Suppressor macrophage treated with lipopolysaccharide for 1 hour (primary cell): ENCODE data around the gene LSP1.
"Not testable (repeated sequence)": the region's sequence is repeated elsewhere in the genome, so short reads cannot be mapped to it uniquely, and the experiment has no call there.

Experiments
- DNase-seq, 3 donors: peaks; one replicate each; pipeline ENCODE4 v3.0.0-alpha.2; 2020 to 2022

The LSP1 gene, protein sequence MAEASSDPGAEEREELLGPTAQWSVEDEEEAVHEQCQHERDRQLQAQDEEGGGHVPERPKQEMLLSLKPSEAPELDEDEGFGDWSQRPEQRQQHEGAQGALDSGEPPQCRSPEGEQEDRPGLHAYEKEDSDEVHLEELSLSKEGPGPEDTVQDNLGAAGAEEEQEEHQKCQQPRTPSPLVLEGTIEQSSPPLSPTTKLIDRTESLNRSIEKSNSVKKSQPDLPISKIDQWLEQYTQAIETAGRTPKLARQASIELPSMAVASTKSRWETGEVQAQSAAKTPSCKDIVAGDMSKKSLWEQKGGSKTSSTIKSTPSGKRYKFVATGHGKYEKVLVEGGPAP

DNA sequence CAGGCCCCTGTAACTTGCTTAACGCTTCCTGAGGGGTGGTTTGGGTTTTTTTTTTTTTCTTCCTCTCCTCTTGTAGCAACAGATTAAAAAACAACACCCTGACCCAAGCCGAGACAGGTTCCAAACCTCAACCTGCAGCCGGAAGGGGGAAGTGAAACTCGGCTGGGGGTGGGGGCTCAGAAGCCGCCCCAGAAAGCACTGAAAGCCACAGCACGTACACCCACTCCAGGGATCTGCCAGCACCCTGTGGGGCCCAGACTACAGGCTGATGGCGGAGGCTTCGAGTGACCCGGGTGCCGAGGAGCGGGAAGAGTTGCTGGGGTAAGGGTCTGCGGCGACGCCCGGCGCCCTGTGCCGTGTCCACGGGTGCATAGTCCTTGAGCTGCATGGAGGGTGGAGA lies at the start of gene LSP1:
Gene LSP1 (plus strand): TSS at position 208 of the 400 bp plus-strand sequence. CDS start 61 bp downstream, at position 269.
- peak; percentile 63 to 81 (median 67) for DNase-seq

DNA sequence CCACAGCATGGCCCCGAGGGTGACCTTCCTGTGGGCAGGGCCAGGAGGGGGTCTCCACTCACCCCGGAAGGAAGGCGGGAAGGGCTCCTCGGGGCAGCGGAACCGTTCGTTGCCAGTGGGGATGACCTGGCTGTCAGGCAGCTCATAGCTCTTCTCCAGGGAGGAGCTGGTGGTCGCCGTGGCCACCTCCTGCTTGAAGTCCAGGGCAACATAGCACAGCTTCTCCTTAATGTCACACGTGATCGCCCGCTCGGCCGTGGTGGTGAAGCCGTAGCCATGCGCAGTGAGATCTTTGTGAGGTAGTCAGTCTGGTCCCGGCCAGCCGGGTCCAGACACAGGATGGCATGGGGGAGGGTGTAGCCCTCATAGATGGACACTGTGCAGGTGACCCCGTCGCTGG lies 49.6 kb upstream of the LSP1 start:
- no peak for DNase-seq

DNA sequence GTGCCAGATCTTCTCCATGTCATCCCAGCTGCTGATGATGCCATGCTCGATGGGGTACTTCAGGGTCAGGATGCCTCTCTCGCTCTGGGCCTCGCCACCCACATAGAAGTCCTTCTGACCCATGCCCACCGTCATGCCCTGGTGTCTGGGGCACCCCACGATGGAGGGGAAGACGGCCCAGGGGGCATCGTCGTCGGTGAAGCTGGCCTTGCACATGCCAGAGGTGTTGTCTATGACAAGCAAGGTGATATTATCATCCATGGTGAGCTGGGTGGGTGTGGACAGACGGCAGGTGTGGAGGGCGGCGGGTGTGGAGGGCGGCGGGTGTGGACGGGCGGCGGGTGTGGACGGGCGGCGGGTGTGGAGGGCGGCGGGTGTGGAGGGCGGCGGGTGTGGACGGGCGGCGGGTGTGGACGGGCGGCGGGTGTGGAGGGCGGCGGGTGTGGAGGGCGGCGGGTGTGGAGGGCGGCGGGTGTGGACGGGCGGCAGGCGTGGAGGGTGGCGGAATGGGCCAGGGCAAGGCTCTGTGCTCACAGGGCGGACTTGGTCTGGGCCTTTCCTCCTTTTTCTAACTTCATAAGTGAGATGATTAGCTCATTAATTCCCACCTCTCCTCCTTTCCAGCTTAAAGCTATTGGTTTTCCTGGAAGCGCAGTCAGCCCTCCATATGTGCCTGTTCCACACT lies 48.9 kb upstream of the LSP1 start:
- DNase-seq: not testable (repeated sequence)

DNA sequence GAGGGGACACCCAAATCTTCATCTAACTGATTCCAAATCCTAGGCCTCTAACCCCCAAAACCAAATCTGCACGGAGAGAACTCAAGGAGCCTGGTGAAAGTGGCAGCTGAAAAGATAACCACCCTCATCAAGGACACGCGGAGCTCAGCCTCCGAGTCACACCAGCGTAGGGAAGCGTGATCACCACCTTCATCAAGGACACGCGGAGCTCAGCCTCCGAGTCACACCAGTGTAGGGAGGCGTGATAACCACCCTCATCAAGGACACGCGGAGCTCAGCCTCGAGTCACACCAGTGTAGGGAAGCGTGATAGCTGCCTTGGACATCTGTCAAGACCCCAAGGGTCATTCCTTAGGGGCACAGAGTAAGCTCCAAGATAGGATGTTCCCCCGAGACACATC lies 47.4 kb upstream of the LSP1 start:
- DNase-seq: no peak

DNA sequence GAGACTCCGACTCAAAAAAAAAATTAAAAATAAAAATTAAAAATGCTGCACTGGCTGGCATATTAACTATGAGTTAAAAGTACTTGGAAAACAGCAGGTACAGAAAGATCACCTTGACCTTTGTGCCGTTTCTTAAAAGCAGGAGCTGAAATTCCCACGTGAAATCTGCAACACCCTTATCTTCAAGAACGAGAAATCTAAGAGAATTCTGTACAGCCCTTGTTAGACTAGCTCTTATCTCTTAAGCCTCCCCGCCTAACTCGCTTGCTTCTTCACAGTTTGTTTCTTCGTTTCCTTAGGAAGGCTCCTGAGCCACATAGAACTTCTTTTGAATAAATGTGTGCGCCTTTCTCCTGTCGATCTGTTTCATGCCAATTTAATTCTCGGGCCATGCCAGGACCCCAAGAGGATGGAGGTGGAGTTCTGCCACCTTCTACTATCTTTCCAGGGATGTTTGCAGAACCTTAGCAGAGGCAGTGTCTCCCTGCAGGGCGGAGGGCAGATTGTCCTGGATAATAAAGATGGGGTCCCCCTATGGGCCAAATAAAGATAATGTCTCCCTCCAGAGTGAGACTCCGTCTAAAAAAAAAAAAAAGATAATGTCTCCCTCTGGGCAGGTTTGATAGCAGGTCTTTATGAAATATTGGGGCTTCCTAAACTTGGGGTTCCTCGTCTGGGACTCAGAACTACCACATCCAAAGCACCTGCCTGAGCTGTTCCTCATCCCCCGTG lies 45.5 kb upstream of the LSP1 start:
- peak in 1 of 3 donors; percentile 23 for DNase-seq

DNA sequence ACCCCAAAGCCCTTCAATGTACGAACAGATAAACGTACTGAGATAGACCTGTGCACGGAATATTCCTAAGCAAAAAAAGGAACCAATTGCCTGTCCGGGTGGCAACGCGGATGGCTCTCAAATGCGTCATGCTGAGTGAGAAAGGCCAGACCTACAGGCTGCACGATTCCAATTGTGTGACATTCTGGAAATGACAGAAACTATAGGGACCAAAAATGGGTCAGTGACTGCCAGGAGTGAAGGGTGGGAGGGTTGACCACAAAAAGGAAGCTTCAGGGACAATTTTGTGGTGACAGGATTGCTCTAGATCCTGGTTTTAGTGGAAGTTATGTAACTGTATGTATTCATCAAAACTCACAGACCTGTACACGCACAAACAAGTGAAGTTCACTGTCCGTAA lies 42.1 kb upstream of the LSP1 start:
- peak; percentile 83 to 89 (median 88) for DNase-seq

DNA sequence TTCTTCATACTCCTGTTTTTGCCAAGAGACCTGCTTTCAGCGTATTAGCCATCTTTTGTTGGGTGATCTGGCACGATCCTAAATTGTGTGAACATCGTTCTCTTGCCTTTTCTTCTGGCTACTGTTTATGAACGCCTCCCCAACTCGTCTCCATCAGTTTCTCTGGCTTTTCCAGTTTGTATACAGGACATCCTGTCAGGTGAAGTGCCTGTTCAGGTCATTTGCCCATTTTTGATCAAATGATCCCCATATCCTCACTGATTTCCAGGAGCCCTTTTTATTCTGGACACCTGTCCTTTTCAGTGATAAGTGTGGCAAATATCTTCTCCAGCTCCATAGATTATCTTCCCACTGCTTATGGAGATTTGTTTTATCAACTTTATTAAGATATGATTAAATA lies 40.6 kb upstream of the LSP1 start:
- no peak for DNase-seq

DNA sequence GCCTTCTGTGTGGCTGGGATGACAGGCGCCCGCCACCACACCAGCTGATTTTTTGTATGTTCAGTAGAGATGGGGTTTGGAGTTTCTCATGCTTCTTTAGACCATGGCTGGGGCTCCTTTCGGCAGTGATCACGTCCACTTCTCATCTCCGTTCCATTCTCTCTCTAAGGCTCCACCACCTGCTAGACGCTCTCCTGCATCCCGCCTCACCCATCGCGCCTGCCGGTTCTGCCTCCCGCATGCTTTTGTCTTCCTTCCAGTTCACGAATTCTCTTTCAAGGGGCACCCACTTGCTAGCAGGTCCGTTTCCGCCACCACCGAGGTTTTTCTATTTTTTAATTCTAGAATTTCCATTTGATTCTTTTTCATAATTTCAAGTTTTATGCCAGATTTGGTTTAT lies 40.1 kb upstream of the LSP1 start:
- no peak for DNase-seq

DNA sequence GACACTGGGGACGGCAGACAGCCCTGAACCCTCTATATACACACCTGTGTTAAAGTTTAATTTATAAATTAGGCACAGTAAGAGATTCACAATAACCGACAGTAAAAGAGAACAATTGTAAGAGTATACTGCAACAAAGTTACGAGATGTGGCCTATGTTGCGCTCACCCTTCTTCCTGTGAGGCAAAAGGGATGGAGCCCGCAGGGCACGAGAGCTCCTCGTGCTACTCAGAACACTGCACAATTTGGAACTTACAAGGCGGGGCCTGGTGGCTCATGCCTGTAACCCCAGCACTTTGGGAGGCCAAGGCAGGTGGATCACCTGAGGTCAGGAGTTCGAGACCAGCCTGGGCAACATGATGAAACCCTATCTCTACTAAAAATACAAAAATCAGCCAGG lies 39.5 kb upstream of the LSP1 start:
- DNase-seq: not testable (repeated sequence)

DNA sequence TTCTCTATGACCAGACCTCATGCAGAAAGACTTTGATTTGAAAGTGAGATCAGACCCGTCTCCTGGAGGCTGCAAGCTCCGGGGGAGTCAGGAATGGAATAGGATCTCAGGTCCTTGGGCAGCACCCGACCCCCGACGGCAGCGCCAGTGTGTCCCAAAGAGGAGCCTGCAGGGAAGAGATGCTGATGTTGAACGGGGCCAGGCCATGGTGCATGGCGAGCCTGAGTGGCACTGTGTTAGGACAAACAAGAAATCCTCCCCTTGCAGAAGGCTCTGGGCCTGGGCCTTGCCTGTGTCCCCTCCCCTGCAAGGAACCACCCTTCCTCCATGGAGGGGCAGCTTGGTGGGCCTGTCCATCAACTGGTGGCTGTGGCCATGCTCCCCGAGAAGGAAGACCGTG lies 38.2 kb upstream of the LSP1 start:
- no peak for DNase-seq

DNA sequence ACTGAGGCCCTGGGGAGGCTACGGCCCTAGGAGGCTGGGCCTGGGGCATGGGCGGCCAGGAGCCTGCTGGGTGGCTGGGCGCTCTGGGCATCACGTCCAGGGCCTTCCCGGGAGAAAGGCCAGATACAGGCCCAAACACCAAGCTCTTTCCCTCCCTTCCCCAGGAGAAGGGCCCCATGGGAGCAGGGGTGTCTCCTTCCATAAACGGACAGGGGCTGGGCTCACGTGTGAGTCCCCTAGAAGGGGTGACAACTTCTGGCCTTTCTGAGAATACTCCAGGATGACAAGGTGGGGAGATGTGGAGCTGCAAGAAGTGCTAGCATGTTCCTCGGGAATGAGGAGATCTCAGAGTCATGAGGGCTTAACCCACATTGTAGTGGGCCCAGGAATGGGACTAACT lies 37.6 kb upstream of the LSP1 start:
- no peak for DNase-seq

DNA sequence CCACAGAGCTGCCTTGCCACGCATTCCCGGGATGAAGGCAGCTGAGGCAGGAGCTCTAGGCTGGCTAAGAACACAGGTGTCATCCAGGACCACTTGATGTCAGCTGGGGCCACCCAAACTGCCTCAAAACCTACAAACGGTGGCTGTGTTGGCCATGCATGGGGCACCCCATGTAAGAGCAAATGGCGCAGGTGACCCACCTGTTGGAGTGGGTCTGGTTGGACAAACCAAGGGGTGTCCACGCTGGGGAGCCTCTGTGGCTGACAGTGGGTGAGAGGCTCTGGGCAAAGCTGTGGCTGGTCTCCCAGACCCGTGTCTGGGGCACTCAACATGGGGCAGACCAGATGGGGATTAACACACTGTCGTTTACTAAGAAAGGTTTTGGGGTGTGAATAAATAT lies 37.1 kb upstream of the LSP1 start:
- no peak for DNase-seq

DNA sequence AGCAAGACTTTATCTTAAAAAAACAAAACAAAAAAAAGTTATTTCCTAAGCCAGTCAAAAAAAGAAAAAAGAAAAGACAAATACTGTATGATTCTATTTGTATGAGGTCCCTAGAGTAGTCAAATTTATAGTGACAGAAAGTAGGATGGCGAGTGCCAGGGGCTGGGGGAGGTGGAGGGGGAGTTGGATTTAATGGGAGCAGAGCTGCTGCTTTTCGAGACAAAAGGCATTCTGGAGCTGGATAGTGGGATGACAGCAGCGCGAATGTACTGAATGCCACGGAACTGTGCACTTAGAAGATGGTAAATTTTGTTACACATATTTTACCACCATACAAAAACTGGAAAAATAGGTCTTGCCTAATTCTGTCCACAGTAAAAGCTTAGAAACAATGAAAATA lies 35.9 kb upstream of the LSP1 start:
- DNase-seq: no peak

DNA sequence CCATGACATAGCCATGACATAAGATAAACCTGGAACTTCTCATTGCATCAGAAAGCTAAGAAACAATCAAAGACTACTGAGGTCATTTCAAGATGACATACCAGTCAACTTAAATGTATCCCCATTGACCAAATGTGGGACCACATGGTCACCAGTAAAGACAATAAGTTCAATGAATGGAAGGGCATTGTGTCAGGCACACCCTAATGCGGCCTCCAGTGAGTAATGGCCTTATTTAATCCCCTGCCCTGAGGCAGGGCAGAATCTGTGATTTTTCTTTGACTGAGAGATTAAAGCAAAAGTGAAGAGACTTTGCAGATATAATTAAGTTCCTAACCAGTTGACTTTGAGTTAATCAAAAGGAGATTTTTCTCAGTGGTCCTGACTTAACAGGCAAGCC lies 35.4 kb upstream of the LSP1 start:
- no peak for DNase-seq

DNA sequence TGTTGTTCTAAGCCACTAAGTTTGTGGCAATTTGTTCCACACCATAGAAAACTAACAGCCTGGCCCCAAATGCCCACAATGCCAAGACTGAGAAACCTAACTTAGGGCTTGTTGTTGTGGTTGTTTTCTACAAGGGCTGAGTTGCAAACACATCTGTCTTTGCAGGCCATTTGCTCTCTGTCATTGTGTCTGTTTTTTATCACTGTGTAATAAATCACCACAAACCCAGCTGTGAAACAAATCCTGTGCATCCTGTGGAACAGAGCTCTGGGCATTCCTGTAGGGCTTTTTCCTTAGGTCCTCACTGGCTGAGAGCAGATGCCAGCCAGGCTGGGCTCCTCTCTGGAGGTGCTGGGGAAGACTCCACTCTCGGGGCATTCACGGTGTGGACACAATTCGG lies 33.8 kb upstream of the LSP1 start:
- no peak for DNase-seq

DNA sequence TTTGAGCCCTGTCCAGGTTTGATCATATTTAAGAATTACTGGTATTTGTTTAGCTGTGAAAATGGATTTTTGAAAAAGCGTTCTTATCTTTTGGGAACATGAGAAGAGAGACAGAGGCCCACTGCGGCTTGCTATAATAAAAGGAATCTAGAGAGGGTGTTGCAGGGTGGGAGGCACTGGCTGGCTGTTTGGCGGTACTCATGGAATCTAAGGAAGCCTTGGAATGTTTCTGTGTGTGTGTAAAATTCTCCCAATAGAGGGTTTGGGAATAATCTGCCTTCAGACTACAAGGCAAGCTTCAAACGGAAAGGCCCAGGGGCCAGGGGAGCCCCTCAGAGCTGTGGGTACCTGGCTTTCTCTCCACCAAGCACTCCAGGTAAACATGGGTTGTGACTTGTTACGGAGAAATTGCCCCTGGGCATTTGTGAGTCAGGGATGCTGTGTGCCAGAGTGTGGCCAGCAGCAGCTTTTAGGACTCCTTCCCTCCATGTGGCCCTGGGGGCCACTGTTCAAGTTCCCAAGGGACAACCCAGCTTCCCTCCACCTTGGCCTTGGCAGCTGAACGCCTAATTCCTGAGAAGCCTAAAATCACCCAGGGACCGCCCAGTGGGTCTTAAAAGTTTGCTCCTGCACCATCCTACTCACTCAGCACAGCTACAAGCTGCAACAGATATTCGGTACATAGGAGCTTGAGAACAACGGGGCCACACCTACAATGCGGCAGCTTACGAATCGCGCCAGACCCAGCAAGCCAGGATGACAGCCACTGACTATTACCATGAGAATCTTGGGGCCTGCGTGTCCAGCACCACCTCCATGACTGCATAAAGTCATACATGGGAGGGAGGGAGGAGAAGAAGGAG lies 32.2 kb upstream of the LSP1 start:
- DNase-seq: no peak

DNA sequence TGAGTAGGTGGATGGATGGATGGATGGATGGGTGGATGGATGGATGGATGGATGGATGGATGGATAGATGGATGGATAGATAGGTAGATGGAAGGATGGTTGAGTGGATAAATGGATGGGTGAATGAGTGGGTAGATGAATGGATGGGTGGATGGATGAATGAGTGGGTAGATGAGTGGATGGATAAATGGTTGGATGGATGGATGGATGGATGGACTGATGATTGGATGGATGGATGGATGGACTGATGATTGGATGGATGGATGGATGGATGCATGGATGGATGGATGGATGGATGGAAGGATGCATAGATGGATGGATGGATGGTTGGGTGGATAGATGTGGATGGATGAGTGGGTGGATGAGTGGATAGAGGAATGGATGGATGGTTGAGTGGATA lies 31.3 kb upstream of the LSP1 start:
- no peak for DNase-seq

DNA sequence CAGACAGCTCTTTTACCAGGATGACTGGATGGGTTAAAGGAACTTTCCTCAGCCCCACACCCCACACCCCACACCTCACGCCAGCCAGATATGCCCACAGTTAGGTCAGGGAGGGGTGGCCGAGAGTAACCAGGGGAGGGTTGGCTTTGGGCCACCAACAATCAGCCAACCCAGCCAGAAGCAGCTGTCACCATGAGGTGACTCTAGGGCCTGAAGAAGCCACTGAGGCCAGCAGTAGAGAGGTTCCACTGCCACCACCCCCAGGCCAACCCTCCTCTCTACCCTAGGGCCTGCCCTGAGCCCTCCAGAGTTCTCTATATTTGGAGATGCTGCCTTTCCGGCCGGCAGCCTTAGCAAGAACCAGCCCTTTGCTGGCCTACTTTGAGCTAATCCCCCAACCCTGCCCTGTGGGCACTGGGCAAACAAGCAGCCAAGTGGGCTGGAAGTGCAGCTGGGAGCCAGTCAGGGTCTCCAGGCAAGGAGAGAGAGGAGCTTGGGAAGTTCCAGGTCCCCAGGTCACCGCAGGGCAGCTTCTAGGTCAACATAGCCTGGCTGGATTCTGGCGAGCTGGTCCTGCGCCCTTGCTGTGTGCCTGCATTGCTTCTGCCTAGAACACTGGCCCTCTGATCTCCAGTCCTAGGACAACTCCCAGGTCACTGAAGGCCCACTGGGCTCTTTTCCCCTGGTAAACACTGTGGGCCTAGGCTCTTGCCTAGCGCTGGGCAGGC lies 30.1 kb upstream of the LSP1 start:
- DNase-seq: no peak

DNA sequence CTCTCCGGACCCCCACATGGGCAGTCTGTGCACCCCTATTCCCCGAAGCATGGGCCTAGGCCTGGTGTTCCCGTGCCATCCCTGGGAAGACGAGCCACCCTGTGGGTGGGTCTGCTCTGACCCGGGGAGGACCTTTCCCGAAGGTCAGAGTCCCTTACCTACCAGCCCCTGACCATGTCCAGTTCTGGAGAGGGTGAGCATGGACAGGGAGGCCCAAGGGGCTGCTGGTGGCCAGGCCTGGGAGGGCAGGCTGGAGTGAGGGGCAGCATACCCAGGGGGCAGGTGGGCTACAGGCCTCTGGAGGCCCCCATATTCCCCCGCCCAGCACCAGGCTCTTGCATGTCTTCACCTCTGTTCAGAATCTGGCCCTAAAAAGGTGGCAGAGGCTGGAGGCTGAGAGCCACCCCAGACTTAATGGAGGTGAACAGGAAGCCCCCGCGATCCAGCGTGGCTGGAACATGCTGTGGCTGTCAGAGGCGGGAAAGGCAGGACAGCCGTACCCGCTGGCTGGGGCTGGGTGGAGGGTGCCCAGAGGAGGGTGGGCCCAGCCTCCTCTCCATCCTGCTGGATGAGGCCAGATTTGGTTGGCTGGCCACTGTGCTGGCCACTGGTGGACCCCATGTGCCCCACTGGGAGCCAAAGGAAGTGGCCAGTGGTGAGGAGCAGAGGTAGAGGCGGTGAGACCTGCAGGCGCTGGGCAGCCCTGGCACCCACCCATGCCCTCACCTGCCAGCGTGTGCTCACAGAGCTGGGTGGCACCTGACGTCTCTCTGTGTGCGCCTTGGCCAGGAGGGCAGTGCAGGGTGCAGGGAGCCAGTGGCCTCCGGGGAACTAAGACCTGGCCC lies 29.3 kb upstream of the LSP1 start:
- DNase-seq: no peak

DNA sequence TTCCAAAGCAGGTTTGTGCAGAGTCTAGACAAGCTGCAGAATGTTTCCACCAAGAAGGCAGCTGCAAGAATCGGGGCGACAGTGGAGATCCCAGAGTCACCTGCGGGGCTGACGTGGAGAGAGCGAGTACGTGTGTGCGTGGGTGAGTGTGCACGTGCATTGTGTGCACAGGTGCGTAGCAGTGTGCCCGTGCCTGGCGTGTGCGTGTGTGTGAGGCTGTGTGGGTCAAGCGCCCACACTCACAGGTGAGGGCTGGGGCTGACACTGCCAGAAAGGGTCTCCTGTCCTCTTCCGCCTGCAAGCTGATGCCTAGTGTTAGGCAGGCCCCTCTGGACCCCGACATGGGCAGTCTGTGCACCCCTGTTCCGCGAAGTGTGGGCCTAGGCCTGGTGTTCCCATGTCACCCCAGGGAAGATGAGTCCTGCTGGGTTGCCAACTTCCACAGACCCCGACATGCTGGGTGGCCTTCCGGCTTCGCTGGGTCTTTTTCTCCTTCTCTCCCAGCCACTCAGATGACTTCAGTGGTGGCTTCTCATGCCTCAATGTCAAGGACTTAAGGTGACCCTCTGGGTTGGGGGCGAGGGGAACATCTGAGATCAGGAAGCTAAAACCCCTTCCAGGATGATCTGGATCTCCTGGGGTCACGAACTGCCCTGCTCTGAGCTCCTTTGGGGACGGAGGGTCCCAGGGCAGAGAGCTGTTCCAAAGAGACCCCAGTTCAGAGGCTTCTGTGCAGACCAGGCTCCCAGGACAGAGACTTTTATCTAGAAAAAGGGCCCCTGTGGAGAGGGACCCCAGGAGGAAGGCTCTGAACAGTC lies 28.5 kb upstream of the LSP1 start:
- no peak for DNase-seq
